ENCODE measurements around the gene COPS7A. TPM values are rescaled to one million over a fixed set of nuclear protein-coding genes. Genes with fewer than 3 reads are reported as not detected.

COPS7A gene
- total RNA-seq, 1 donor: 98.8 TPM

- Histone ChIP-seq H3K79me2 (ENCODE audit: insufficient read depth, low read length) (peaks cover 29% of the 10 kb centered on the region), H3K36me3 (ENCODE audit: insufficient read depth, low read length) (peaks cover 15% of the 10 kb centered on the region), H4K20me1 (ENCODE audit: insufficient read depth, low read length) (peaks cover 32% of the 10 kb centered on the region), H3K27ac (ENCODE audit: low read depth, low read length) (no peak overlapping the region), H3K4me1 (ENCODE audit: insufficient read depth, low read length) (peaks cover 31% of the 10 kb centered on the region), H2AFZ (ENCODE audit: low read length) (no peak overlapping the region), H3K9me3 (ENCODE audit: low read depth, low read length) (no peaks in the 10 kb centered on the region), H3K4me2 (ENCODE audit: insufficient read depth, low read length) (peak overlapping the region; percentile 84), H3K27me3 (ENCODE audit: insufficient read depth, low read length) (no peaks in the 10 kb centered on the region), H3K4me3 (ENCODE audit: insufficient read depth, low read length) (peak overlapping the region; percentile 89)
- TF ChIP-seq, protein P1, sequence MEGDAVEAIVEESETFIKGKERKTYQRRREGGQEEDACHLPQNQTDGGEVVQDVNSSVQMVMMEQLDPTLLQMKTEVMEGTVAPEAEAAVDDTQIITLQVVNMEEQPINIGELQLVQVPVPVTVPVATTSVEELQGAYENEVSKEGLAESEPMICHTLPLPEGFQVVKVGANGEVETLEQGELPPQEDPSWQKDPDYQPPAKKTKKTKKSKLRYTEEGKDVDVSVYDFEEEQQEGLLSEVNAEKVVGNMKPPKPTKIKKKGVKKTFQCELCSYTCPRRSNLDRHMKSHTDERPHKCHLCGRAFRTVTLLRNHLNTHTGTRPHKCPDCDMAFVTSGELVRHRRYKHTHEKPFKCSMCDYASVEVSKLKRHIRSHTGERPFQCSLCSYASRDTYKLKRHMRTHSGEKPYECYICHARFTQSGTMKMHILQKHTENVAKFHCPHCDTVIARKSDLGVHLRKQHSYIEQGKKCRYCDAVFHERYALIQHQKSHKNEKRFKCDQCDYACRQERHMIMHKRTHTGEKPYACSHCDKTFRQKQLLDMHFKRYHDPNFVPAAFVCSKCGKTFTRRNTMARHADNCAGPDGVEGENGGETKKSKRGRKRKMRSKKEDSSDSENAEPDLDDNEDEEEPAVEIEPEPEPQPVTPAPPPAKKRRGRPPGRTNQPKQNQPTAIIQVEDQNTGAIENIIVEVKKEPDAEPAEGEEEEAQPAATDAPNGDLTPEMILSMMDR (IDR thresholded peaks at IDR 0.05; ENCODE audit: extremely low read depth, low read depth, low read length): no peak
- DNase-seq (ENCODE audit: insufficient read length, low spot score, missing footprints): peak; percentile 92
Observed at GRCh38 chr12:6768437-6768914, 44.6 kb downstream of the COPS7A start.

DNA sequence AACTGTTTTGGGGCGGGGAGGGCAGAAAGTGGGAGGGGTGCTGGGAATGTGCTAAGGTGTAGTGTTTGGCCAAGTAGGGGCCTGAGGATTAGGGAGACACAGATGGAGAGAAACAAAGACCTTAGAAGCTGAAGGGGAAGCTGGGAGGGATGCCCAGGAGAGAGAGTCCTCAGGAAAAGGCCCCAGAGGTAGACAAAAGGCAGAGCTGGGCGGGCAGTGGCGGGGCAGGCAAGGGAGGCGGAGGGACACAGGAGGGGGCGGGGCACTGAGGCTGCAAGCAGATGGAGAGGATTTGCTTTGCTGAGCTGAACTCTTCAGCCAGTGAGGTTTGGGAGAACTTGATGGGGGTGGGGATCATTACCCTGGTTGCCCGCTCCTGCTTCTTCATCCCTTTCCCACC lies 45.1 kb downstream of the COPS7A start:
- H3K4me3 ChIP-seq (ENCODE audit: insufficient read depth, low read length): peak overlapping the region; percentile 89
- TF ChIP-seq, protein P1 (IDR thresholded peaks at IDR 0.05; ENCODE audit: extremely low read depth, low read depth, low read length): no peak

GRCh38 chr12:6769666-6770065 lies 45.8 kb downstream of the COPS7A start:
- TF ChIP-seq, protein P1 (IDR thresholded peaks at IDR 0.05; ENCODE audit: extremely low read depth, low read depth, low read length): no peak
- no peak overlapping the region for H2AFZ ChIP-seq (ENCODE audit: low read length)
- no peak overlapping the region for H3K27ac ChIP-seq (ENCODE audit: low read depth, low read length)
- peaks cover 32% of the 10 kb centered on the region for H4K20me1 ChIP-seq (ENCODE audit: insufficient read depth, low read length)
- DNase-seq (ENCODE audit: insufficient read length, low spot score, missing footprints): peak; percentile 78
- H3K4me2 ChIP-seq (ENCODE audit: insufficient read depth, low read length): no peak overlapping the region
- H3K9me3 ChIP-seq (ENCODE audit: low read depth, low read length): no peaks in the 10 kb centered on the region
- no peak overlapping the region for H3K4me3 ChIP-seq (ENCODE audit: insufficient read depth, low read length)
- peaks cover 22% of the 10 kb centered on the region for H3K4me1 ChIP-seq (ENCODE audit: insufficient read depth, low read length)
- no peaks in the 10 kb centered on the region for H3K27me3 ChIP-seq (ENCODE audit: insufficient read depth, low read length)
- peaks cover 29% of the 10 kb centered on the region for H3K79me2 ChIP-seq (ENCODE audit: insufficient read depth, low read length)
- H3K36me3 ChIP-seq (ENCODE audit: insufficient read depth, low read length): peaks cover 15% of the 10 kb centered on the region

More for the DNA sequence above, 45.1 kb downstream of the COPS7A start:
- Histone ChIP-seq H3K9me3 (ENCODE audit: low read depth, low read length) (no peaks in the 10 kb centered on the region), H2AFZ (ENCODE audit: low read length) (no peak overlapping the region), H3K27me3 (ENCODE audit: insufficient read depth, low read length) (no peaks in the 10 kb centered on the region), H3K79me2 (ENCODE audit: insufficient read depth, low read length) (peaks cover 29% of the 10 kb centered on the region), H4K20me1 (ENCODE audit: insufficient read depth, low read length) (peaks cover 32% of the 10 kb centered on the region), H3K4me1 (ENCODE audit: insufficient read depth, low read length) (peaks cover 26% of the 10 kb centered on the region), H3K36me3 (ENCODE audit: insufficient read depth, low read length) (peaks cover 15% of the 10 kb centered on the region), H3K4me2 (ENCODE audit: insufficient read depth, low read length) (peak overlapping the region; percentile 84), H3K27ac (ENCODE audit: low read depth, low read length) (no peak overlapping the region)
- DNase-seq (ENCODE audit: insufficient read length, low spot score, missing footprints): peak; percentile 90

DNA sequence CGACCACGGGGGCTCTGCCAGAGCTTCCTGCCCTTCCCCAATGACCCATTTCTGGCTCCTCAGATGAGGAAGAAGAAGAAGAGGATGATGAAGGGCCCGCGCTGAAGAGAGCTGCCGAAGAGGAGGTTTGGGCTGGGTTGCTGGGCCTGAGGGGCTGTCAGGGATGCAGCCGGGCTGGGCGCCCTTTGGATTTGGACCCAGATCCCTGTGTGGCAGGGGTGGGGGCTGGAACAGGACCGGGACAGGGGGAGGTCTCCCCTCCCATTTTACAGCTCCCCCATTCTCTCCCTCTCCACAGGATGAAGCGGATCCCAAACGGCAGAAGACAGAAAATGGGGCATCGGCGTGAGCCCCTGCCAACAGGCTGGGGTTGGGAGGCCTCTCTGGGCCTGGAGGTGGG lies 46.2 kb downstream of the COPS7A start:
- H3K27me3 ChIP-seq (ENCODE audit: insufficient read depth, low read length): no peaks in the 10 kb centered on the region
- TF ChIP-seq, protein P1 (IDR thresholded peaks at IDR 0.05; ENCODE audit: extremely low read depth, low read depth, low read length): no peak
- H3K4me2 ChIP-seq (ENCODE audit: insufficient read depth, low read length): no peak overlapping the region
- peaks cover 32% of the 10 kb centered on the region for H4K20me1 ChIP-seq (ENCODE audit: insufficient read depth, low read length)
- DNase-seq (ENCODE audit: insufficient read length, low spot score, missing footprints): peak; percentile 87
- H3K9me3 ChIP-seq (ENCODE audit: low read depth, low read length): no peaks in the 10 kb centered on the region
- H3K36me3 ChIP-seq (ENCODE audit: insufficient read depth, low read length): peaks cover 15% of the 10 kb centered on the region
- H3K4me1 ChIP-seq (ENCODE audit: insufficient read depth, low read length): peaks cover 18% of the 10 kb centered on the region
- no peak overlapping the region for H2AFZ ChIP-seq (ENCODE audit: low read length)
- no peak overlapping the region for H3K27ac ChIP-seq (ENCODE audit: low read depth, low read length)
- no peak overlapping the region for H3K4me3 ChIP-seq (ENCODE audit: insufficient read depth, low read length)
- H3K79me2 ChIP-seq (ENCODE audit: insufficient read depth, low read length): peaks cover 29% of the 10 kb centered on the region

Data from osteoblast (primary cell).